ENCODE results near the gene RNF207.

- TF ChIP-seq CTCF (IDR thresholded peaks at IDR 0.05; ENCODE audit: insufficient read depth, low read length, poor library complexity, severe bottlenecking) = no peak
- no peak for TF ChIP-seq EZH2phosphoT487 (conservative IDR thresholded peaks at IDR 0.05; ENCODE audit: low read length)
Observed at GRCh38 chr1:6259491-6260362, 53.8 kb downstream of the RNF207 start.

Measured in SU-DHL-6 (cell line).